Measurements from ENCODE around the gene STK32C.

GRCh38 chr10:132297526-132297925, 10.2 kb downstream of the STK32C start:
- TF ChIP-seq CTCF (conservative IDR thresholded peaks at IDR 0.05) = no peak
- TF ChIP-seq EZH2 (IDR thresholded peaks at IDR 0.05; ENCODE audit: low read depth) = no peak
